HG03571 (cell line): ENCODE results near the gene CEP85.
"Not testable (repeated sequence)": the region's sequence is repeated elsewhere in the genome, so short reads cannot be mapped to it uniquely, and the experiment has no call there.

Experiments
- ATAC-seq: cut with Tn5 transposase; IDR thresholded peaks from one replicate; pipeline ENCODE4 v1.9.1; 2021; ENCODE audit not compliant: unreplicated experiment

CEP85 gene

GRCh38 chr1:26290122-26290881 lies 56.3 kb downstream of the CEP85 start:
- no peak for ATAC-seq

GRCh38 chr1:26290882-26291261 lies 56.9 kb downstream of the CEP85 start:
- ATAC-seq: no peak

GRCh38 chr1:26291433-26291832 lies 57.4 kb downstream of the CEP85 start:
- ATAC-seq: no peak

- no peak for ATAC-seq
These were observed 57.9 kb downstream of the CEP85 start for GRCh38 chr1:26291939-26292338.

GRCh38 chr1:26292735-26293134 lies 58.7 kb downstream of the CEP85 start:
- ATAC-seq: not testable (repeated sequence)

GRCh38 chr1:26293911-26294463 lies 60.0 kb downstream of the CEP85 start:
- ATAC-seq: no peak

- ATAC-seq: no peak
These were observed 61.5 kb downstream of the CEP85 start for GRCh38 chr1:26295194-26296138.

GRCh38 chr1:26296340-26297056 lies 62.5 kb downstream of the CEP85 start:
- no peak for ATAC-seq

GRCh38 chr1:26297057-26297790 lies 63.2 kb downstream of the CEP85 start:
- ATAC-seq: no peak

- ATAC-seq: no peak
These were observed 63.8 kb downstream of the CEP85 start for GRCh38 chr1:26297791-26298124.

GRCh38 chr1:26300578-26301275 lies 66.7 kb downstream of the CEP85 start:
- ATAC-seq: no peak

GRCh38 chr1:26302733-26303405 lies 68.9 kb downstream of the CEP85 start:
- no peak for ATAC-seq

- ATAC-seq: peak; percentile 5
These were observed 71.8 kb downstream of the CEP85 start for GRCh38 chr1:26305667-26306289.

- peak; percentile 94 for ATAC-seq
These were observed 72.6 kb downstream of the CEP85 start, which contains the start of gene UBXN11 for GRCh38 chr1:26306290-26307229. TSS of gene UBXN11 (minus strand) at chr1:26306636. CDS start at chr1:26302883, 3,753 bp downstream.

GRCh38 chr1:26307363-26307781 lies 73.4 kb downstream of the CEP85 start:
- ATAC-seq: no peak

- ATAC-seq: not testable (repeated sequence)
These were observed 74.2 kb downstream of the CEP85 start for GRCh38 chr1:26307966-26308899.

GRCh38 chr1:26314501-26314900 lies 80.5 kb downstream of the CEP85 start:
- no peak for ATAC-seq
